Brain microvascular endothelial cell (primary cell): ENCODE results near the gene UBE2G1.
A peak's percentile ranks its signal among the peaks of the same experiment; 100 is the strongest.

Source experiments
- DNase-seq: peaks from one replicate; pipeline ENCODE4 v3.0.0-alpha.2; 2020
- H3K27ac ChIP-seq: fragments of 250-450 bp; sonication (Bioruptor Pico); 2 replicates; pipeline ENCODE4 v1.5.1; 2020; ENCODE audit warnings: mild to moderate bottlenecking, moderate library complexity
- H3K27me3 ChIP-seq: fragments of 250-450 bp; sonication (Bioruptor Pico); replicated peaks from 2 replicates; pipeline ENCODE4 v1.5.1; 2020; ENCODE audit warnings: mild to moderate bottlenecking
- H3K36me3 ChIP-seq: fragments of 250-450 bp; sonication (Bioruptor Pico); replicated peaks from 2 replicates; pipeline ENCODE4 v1.5.1; 2020; ENCODE audit warnings: mild to moderate bottlenecking
- H3K4me3 ChIP-seq: 2 replicates; pipeline ENCODE4 v1.5.1; 2011; ENCODE audit warnings: low read depth, mild to moderate bottlenecking, control low read depth, low read length, moderate library complexity
- CTCF ChIP-seq: IDR thresholded peaks from 2 replicates; pipeline ENCODE4 v1.5.1; 2011; ENCODE audit warnings: low read depth, mild to moderate bottlenecking, moderate library complexity, low read length, control low read depth, inconsistent platforms; ENCODE audit errors: missing control alignments
- in situ Hi-C: cut with HindIII; loops from 2 replicates; pipeline ENCODE4 v1.10.0; 2017; ENCODE audit warnings: low sequenced_read_pairs, low pct_ligation_motif_present

The UBE2G1 gene

GRCh38 chr17:4334776-4335584 is 31.5 kb downstream of the UBE2G1 start:
- H3K27me3 ChIP-seq, result no peaks in the 10 kb centered on the region
- no peak for TF ChIP-seq CTCF
- no peak overlapping the region for H3K4me3 ChIP-seq
- no peak for DNase-seq
- in situ Hi-C loops, result no loop called here
- no peaks in the 10 kb centered on the region for H3K36me3 ChIP-seq
- no peak overlapping the region for H3K27ac ChIP-seq

GRCh38 chr17:4334332-4334731 is 32.1 kb downstream of the UBE2G1 start:
- DNase-seq, result no peak
- Histone ChIP-seq H3K27ac (no peak overlapping the region), H3K36me3 (no peaks in the 10 kb centered on the region), H3K27me3 (no peaks in the 10 kb centered on the region), H3K4me3 (no peak overlapping the region)
- in situ Hi-C loops, result no loop called here
- no peak for TF ChIP-seq CTCF

- Histone ChIP-seq H3K27ac (no peak overlapping the region), H3K27me3 (no peaks in the 10 kb centered on the region), H3K4me3 (no peak overlapping the region), H3K36me3 (no peaks in the 10 kb centered on the region)
- no peak for DNase-seq
- in situ Hi-C loops, result no loop called here
- TF ChIP-seq CTCF, result no peak
Observed at GRCh38 chr17:4333041-4333440, 33.4 kb downstream of the UBE2G1 start.

DNA sequence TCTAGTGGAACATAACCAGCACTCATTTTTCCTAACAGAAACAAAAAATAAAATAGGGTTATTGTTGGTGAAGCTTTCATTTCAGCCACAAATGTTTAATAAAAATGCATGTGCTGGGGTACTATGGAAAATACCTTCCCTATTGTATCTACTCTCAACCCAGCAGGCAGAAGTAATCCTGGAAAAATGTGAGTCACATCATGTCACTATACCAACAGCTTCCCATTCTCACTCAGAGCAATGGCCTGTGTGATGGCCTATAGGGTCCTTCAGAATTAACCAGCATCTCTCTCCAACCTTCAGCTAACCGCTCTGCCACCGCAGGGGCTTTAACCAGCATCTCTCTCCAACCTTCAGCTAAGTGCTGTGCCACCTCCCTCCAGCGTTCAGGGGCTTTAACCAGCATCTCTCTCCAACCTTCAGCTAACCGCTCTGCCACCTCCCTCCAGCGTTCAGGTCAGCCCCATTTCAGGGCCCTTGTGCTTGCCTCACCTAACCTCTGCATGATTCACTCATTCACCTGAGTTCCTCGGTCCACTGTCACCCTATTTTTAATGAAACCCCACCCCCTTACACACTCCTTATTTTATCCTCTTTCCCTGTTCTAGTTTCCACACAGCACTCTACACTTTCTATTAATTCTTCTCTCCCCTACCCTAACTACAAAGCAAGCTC is 34.0 kb downstream of the UBE2G1 start:
- no peaks in the 10 kb centered on the region for H3K27me3 ChIP-seq
- in situ Hi-C loops, result no loop called here
- H3K27ac ChIP-seq, result no peak overlapping the region
- DNase-seq, result peak; percentile 11
- no peak overlapping the region for H3K4me3 ChIP-seq
- no peaks in the 10 kb centered on the region for H3K36me3 ChIP-seq
- no peak for TF ChIP-seq CTCF

DNA sequence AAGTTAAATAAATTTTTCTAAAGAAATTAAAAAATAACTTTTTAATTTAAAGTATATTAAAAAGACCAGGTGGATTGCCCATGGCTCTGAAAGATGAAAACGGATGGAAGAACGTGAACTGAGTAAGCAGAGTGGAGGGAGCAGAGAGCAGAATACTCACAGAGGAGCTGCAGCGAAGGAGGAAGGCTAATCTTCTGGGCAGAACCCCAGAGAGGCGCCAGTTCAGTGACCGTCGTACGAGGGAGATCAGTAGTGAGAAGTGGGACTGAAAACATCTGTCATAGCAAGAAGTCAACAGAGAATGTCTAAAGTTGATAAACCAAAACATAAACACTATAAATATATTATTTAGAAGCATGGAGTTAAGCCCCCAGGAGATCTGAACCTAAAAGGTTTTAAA is 34.9 kb downstream of the UBE2G1 start:
- TF ChIP-seq CTCF, result no peak
- no peak for DNase-seq
- Histone ChIP-seq H3K36me3 (no peaks in the 10 kb centered on the region), H3K4me3 (no peak overlapping the region), H3K27me3 (no peaks in the 10 kb centered on the region), H3K27ac (no peak overlapping the region)
- in situ Hi-C loops, result no loop called here

- DNase-seq, result peak; percentile 89
- no peak for TF ChIP-seq CTCF
- Histone ChIP-seq H3K36me3 (no peaks in the 10 kb centered on the region), H3K4me3 (no peak overlapping the region), H3K27me3 (no peaks in the 10 kb centered on the region), H3K27ac (peak overlapping the region; percentile 31)
- in situ Hi-C loops, result no loop called here
Observed at GRCh38 chr17:4329838-4330237, 36.6 kb downstream of the UBE2G1 start.
